DMS79 treated with DMSO at 0.1 percent for 48 hours (cell line): ENCODE measurements around the gene DHCR24.
"Not testable (repeated sequence)": the region's sequence is repeated elsewhere in the genome, so short reads cannot be mapped to it uniquely, and the experiment has no call there.

ENCODE experiments used
- DNase-seq: peaks from one replicate; lab custom pipeline; 2025; lab: John Stamatoyannopoulos, UW

DHCR24 gene, protein sequence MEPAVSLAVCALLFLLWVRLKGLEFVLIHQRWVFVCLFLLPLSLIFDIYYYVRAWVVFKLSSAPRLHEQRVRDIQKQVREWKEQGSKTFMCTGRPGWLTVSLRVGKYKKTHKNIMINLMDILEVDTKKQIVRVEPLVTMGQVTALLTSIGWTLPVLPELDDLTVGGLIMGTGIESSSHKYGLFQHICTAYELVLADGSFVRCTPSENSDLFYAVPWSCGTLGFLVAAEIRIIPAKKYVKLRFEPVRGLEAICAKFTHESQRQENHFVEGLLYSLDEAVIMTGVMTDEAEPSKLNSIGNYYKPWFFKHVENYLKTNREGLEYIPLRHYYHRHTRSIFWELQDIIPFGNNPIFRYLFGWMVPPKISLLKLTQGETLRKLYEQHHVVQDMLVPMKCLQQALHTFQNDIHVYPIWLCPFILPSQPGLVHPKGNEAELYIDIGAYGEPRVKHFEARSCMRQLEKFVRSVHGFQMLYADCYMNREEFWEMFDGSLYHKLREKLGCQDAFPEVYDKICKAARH

DNA sequence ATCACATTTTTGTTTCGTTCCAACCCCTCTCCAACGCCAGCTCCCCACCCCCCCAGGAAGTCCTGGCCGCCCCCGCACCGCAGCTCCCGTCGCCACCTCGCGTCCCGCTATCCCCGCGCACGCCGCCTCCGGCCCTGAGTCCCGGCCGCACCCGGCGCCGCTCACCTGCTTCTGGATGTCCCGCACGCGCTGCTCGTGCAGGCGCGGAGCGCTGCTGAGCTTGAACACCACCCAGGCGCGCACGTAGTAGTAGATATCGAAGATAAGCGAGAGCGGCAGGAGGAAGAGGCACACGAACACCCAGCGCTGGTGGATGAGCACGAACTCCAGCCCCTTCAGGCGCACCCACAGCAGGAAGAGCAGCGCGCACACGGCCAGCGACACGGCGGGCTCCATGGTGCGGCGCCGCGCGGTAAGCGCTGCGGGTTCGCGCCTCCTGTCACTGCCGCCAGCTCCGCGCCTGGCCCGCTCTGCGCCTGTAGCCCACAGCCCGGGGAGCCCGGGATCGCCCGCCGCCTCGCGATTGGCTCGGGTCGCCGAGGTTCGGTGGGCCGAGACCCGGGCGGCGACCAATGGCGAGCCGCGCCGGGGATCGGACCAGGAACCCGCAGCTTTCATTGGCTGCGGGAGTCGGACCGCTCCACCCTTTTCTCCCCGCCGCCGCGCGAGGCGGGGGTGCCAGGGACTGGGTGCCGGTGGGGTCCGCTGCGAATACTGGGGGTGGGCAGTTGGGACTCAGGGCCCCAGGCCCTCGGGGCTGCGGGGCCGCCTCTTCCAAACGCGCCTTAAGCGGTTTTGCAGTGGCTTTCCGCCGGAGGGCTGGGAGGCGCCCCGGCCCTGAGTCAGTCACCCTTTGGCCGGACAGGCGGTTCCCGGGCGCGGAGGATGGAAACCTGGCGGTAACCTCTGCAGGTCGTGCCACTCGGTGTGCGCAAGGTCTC lies at the start of gene DHCR24:
DHCR24 (minus strand) TSS at position 472 of the 941 bp plus-strand sequence; CDS start at position 396, 76 bp downstream.
- peak; percentile 79 for DNase-seq

DNA sequence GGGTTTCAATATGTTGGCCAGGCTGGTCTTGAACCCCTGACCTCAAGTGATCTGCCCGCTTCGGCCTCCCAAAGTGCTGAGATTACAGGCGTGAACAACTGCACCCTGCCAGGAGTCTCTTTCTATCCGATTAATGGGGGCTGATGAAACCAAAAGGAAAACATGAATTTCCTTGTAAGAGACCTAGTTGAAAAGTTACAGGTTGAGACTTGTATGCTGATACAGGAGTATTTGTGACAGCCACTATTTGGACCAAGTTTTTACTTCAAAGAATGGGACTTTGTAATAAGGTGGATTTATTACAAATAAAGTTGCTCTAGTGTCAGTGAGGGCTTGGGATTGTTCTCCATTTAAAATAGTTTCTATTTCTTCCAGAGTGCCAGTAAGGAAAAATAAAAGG lies 49.8 kb upstream of the DHCR24 start:
- DNase-seq = no peak

DNA sequence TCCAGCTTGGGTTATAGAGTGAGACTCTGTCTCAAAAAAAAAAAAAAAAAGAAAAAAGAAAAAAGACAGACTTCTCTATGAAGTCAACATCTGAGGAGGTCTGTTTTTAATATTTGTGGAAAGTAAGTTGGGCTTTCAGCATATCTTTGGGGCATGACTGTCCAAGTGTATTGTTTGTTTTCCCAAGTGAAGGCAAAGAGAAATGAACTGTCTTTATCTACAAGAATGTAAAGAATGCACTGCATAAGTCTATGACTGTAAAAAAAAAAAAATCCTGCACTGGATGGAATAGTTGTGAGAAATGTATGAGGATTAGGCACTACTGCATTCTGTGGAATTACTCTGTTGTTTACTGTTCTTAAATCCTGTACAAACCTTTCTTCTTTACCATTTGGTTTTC lies 47.9 kb upstream of the DHCR24 start:
- no peak for DNase-seq

DNA sequence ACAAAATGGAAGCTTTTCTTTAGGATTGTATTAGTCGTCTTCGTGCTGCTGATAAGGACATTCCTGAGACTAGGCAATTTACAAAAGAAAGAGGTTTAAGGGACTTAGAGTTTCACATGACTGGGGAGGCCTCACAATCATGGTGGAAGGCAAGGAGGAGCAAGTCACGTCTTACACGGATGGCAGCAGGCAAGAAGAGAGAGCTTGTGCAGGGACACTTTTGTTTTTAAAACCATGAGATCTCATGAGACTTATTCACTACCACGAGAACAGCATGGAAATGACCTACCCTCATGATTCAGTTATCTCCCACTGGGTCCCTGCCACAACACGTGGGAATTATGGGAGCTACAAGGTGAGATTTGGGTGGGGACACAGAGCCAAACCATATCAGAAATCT lies 47.1 kb upstream of the DHCR24 start:
- DNase-seq = not testable (repeated sequence)

DNA sequence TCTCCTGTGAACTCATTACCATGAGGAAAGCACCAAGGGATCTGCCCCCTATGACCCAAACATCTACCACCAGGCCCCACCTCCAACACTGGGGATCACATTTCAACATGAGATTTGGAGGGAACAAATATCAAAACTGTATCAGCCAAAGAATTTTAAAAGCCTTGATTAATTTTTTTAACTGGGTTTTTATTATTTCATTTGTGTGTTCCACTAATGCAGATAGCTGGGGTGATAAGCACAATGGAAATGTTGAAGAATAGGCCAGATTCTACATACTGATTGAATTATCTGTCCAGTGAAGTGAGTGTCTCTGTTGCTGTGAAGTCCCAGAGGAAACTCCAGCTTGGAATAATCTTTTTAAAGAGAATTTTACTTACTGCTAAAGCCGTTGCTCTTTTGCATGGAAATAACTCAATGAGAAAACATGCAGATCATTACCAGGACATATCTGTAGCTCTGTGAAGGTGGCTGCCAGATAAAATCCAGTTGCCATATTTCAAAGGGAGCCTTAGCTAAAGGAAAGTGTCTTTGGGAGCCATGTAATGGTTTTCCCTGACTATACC lies 44.4 kb upstream of the DHCR24 start:
- no peak for DNase-seq

DNA sequence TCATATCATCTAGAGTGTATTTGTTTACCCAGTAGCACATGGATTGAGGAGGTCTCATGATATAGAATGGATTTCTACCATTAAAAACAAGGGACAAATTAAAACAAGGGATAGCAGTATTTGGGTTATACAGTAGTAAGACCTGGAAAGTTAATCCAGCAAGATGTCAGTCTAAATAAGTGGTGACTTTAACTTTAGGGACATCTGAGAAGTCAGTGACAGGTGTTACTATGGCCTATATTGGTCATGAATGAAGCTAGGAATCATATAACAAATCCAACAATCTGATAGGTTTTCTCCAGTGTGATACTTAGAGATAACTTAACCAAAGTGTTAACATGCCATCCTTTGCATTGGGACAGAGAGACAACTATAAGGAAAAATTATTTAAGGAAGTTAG lies 42.7 kb upstream of the DHCR24 start:
- no peak for DNase-seq

DNA sequence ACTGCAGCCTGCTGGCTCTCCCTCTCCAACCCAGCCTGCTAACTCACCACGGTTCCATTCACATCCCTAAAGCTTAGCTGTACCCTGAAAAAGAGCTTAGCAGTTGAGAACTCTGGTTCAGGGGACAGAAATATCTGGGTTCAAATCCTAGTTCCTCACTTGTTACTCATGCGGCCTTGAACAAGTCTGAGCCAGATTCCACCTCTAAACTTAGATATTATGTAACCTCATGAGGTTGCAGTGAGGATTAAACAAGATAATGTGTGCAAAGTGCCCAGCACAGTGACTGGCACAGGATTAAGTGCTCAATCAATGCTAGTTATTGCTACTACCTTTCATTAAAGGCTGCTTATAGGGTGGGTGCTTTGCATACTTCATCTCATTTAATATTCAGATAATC lies 41.3 kb upstream of the DHCR24 start:
- no peak for DNase-seq

DNA sequence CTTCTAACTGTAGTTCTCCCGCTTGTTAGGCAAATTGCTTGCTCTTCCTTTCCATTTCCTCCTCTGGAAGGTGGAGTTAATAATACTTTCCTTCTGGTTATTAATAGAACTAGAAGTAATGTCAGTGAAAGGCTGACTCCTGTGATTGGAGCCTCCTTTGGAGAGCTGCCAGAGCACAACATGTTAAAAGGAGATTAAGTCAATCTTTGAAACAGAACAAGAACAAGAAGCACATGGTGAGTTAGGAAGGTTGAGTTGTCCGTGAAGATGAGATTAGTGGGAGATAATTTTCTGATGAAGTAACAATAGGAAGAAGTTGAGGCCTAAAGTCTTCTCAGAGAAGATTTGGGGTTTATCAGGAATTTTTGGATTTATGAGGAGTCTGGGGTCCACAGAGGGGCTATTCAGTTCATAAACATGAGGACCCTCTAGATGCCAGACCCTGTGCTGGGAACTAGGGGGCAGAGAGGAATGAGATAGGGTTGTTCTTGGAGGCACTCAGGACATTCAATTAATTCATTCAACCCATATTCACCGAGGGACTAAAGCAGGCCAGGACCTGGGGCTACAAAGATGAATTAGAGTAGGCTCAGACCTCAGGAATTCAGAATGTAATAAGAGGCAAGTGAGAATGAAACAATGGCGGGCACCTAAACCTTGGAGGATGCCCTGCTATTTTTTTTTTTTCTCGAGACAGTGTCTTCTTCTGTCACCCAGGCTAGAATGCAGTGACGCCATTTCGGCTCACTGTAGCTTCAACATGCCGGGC lies 40.7 kb upstream of the DHCR24 start:
- no peak for DNase-seq

DNA sequence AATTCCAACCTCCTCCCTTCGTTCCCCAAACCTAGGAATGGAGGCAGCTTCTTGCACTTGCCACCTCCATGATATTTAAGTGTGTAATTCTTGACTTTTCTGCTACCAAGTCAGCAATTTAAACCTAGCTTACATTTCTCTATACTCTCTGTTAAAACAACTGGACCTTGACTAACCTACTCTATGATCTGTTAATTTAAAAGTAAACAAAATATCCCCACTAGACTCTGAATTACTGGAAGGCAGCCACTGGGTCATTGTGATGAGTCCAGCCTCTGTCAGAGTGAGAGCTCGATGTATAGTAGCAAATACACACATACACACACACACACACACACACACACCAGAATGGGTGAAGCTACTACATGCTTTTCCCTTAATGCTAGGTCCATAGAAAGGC lies 40.0 kb upstream of the DHCR24 start:
- peak; percentile 46 for DNase-seq

DNA sequence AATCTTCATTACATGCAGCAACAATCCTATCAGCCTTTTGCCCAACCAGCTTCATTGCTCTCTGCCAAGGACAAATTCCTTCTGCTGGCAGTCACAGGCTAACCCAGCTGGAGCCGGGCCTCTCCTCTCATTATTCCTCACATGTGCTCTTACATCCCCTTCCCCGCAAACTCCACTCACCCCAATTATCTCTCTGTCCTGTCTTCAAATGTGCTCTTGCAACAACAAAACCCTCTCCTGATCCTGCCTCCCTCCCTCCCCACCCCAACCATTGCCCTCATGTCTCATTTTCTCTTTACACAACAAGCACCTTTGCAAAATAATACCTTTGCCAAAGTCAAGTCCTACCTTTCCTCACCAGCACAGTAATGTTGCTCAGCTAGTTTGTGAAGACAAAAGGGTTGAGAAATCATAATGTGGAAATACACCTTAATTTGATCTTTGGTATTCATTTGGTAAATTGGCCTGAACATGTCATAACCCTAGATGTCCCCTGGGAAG lies 36.0 kb upstream of the DHCR24 start:
- no peak for DNase-seq

DNA sequence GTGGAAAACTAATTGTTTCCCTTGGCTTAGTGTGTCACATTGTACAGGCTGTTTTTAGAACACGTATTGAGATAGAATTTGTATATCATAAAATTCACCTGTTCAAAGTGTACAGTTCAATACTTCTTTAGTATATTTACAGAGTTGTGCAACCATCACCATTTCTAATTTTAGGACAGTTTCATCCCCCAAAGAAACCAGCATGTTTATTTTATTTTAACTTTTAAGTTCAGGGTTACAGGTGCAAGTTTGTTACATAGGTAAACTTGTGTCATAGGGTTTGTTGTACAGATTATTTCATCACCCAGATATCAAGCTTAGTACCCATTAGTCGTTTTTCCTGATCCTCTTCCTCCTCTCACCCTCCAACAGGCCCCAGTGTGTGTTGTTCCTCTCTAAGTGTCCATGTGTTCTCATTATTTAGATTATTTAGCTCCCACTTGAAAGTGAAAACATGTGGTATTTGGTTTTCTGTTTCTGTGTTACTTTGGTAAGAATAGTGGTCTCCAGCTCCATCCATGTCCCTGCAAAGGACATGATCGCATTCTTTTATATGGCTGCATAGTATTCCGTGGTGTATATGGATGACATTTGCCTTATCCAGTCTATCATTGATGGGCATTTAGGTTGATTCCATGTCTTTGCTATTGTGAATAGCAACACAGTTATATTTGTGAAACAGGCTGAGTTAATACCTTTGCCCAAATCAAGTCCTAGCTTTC lies 35.2 kb upstream of the DHCR24 start:
- DNase-seq = no peak

DNA sequence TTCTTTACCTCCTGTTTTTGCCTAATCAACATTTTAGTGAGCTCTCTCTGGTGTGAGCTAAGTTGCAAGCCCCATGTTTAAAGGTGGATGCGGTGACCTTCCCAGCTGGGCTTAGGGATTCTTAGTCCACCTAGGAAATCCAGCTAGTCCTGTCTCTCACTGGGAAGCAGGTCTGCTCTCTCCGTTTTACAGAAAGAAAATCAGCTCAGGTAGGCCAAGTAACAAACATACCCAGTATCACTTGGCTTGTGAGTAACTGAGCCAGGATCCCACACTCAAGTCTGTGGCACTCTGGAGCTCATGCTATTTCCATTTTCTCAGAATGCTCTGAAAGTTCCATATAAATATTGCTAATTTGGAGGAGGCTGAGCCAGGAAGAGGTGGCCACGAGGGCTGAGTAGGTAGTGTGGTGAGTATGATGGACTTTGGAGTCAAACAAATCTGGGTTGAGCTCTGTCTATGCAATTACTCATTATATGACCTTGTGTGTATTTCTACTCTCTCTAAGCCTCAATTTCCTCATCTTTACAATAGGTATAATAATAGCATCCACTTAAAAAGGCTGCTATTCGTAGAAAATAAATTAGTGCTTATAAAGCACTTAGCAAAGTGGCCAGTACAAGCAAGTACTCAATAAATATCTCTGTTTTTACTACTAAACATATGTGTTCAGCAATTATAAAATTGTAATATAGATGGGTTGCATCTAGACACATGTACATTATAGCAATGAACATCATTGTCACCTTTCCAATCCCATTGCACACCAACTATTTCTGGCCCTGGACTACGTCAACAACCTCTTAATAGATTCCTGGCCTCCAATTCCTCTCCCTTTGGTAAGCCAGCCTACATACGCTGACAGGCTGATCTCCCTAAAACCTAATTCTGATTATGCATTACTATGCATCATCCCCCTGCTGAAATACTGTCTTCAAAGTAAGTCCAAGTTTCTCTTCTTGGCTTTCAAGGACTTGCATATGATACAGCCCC lies 32.7 kb upstream of the DHCR24 start:
- DNase-seq = no peak

DNA sequence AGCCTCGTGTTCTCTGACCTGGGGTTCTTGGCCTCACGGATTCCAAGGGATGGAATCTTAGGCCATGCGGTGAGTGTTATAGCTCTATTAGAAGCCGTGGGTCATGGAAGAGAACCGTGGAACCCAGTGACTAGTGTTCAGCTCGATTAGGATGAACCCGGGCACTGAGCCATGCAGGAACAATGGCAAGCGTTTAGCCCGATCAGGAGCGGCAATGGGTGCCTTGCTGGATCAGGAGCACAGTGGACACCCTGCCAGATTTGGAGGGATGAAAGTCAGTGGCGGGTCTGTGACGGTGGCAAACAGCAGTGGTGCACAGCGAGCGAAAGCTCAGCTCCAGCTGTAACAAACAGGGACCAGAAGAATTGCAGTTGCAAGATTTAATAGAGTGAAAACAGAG lies 24.1 kb upstream of the DHCR24 start:
- DNase-seq = not testable (repeated sequence)

DNA sequence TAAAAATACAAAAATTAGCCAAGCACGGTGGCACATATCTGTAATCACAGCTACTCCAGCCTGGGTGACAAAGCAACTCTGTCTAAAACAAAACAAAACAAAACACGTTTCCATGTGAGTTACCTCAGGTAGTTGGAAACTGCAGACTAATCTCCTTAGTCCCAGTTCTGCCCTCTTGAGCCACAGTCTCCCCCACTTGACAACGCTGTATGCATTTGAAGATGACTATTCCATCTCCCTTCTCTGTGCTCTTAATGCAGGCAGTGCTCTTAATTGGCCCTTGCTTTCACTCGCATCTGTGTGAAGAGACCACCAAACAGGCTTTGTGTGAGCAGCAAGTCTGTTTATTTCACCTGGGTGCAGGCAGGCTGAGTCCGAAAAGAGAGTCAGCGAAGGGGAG lies 19.6 kb upstream of the DHCR24 start:
- peak; percentile 64 for DNase-seq

DNA sequence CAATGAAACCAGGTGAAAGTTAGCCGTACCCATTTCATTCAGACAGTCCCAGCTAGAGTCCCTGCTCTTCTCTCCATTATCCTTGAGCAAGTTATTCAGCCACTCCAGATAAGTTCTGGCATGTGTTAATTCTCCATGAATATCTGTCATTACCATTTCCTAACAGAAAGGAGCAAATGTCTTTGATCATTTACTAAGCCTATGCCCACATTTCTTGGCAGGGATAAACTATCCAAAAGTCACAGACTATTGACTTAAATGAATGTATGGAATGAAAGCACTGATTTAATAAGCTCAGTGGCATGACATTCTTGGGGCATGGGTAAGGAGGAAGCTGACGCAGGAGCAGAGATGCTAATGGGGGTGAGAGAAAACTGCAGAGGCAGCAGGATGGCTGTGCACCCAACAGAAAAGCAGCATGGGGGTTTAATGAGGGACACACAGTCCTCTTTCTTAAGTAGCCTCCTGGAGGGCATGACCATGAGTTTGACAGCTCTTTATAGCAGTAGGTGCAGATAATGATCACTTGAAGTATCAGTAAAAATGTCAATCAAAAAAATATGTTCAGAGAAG lies 17.6 kb upstream of the DHCR24 start:
- no peak for DNase-seq

DNA sequence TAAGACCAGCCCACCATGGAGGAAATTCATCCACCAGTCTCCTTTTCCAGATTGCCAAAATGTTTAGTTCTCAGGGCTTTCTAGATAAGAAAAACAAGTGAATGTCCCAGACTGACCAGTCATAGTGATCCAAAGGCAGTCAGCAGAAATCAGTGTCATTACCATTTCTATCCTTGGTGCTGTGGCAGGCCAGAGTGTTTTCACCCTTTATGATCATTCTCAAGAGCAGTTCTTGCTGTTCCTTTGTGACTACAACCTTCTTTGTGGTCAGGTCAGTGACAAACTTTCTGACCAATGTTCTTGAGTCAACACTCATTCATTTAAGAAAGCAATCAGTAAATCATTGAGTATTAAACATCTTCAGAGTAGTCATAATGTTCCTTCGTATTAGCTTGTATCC lies 7.3 kb upstream of the DHCR24 start:
- no peak for DNase-seq

DNA sequence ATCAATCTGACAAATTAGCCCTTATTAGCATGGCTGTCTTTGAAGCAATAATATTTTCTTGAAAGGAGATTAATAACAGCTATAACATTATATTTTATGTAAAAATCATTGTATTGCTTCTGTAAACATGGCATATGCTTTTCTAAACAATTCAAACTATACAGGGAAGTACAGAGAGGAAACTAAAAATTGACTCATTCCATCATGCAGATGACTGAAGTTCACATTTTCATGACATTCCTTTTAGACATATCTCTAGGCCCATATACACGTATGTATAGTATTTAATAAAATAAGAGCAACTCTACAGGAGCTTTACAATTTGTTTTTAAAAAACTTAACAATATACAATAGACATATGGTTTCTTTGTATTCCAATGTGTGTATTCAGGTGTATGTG lies 5.6 kb upstream of the DHCR24 start:
- no peak for DNase-seq

DNA sequence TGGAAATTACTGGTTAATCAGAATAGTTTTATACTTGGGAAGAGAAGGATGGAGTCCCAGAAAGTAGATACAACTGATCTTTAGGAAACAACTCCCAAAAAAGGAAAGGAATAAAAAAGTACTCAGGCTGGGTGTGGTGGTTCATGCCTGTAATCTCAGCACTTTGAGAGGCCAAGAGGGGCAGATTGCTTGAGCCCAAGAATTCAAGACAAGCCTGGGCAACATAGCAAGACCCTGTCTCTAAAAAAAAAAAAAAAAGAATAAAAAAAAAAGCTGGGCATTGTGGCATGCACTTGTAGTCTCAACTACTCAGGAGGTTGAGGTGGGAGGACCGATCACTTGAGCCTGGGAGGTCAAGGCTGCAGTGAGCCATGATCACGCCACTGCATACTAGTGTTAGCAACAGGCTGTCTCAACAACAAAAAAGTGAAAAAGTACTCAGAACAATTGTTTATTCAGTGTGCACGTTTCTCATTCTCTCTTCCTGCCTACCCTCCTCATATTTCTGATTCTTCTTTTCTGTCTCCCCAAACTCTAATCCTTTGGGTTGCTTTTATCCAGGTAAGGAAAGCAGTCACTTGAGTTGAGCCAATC lies 2.2 kb upstream of the DHCR24 start:
- no peak for DNase-seq
